B cell (primary cell): ENCODE data around the gene WNT9B. TPM values are rescaled to one million over a fixed set of nuclear protein-coding genes. Genes with fewer than 3 reads are reported as not detected.

Experiments used
- ATAC-seq: fragments of 200-7000 bp; cut with Tn5 transposase; one replicate; pipeline ENCODE4 v1.10.0; 2021; ENCODE audit warnings: low read depth, mild to moderate bottlenecking, moderate number of reproducible peaks, moderate library complexity
- CTCF ChIA-PET: fragments of 350-600 bp; sonication (Branson Sonifier 250); formaldehyde crosslinking; loops from one replicate; lab custom pipeline; 2021; ENCODE audit warnings: antibody characterized with exemption, inconsistent platforms; lab: Charles Lee
- POLR2A ChIA-PET: fragments of 350-600 bp; sonication (Branson Sonifier 250); formaldehyde crosslinking; loops from one replicate; lab custom pipeline; 2021; ENCODE audit warnings: antibody characterized with exemption; lab: Charles Lee
- DNase-seq: peaks from one replicate; pipeline ENCODE4 v3.0.0; 2013
- H2AFZ ChIP-seq: 2 replicates; pipeline ENCODE4 v1.6.1; 2012; ENCODE audit warnings: mild to moderate bottlenecking, low read depth, low read length; ENCODE audit not compliant: insufficient read depth, poor library complexity, severe bottlenecking
- H3K27ac ChIP-seq, 2 donors: 1 replicate in 1 of 2; 2 replicates in 1 of 2; pipeline ENCODE4 v1.5.1; 2012 to 2013; ENCODE audit warnings: low read length in 2 of 2, mild to moderate bottlenecking in 2 of 2, moderate library complexity in 1 of 2
- H3K27me3 ChIP-seq, 4 experiments: fragments of 200-600 bp in 1 of 4; sonication (generic) in 1 of 4; replicated peaks in 1 of 4; 1 replicate in 2 of 4; 2 replicates in 2 of 4; pipeline versions ENCODE4 v1.6.1 to v1.7.0; 2013 to 2016; ENCODE audit warnings: low read length in 3 of 4, mild to moderate bottlenecking in 2 of 4, mixed read lengths in 1 of 4, moderate library complexity in 1 of 4; ENCODE audit not compliant: insufficient read depth in 4 of 4, control insufficient read depth in 3 of 4; ENCODE audit errors: control extremely low read depth in 1 of 4
- H3K36me3 ChIP-seq, 2 experiments: replicated peaks in 1 of 2; 1 replicate in 1 of 2; 2 replicates in 1 of 2; pipeline versions ENCODE4 v1.6.1 to v1.7.1; 2013; ENCODE audit warnings: low read length in 1 of 2; ENCODE audit not compliant: insufficient read depth in 2 of 2, control insufficient read depth in 1 of 2; ENCODE audit errors: control extremely low read depth in 1 of 2, extremely low read depth in 1 of 2
- H3K4me1 ChIP-seq, 2 donors: fragments of 200-600 bp in 1 of 2; sonication (generic) in 1 of 2; 1 replicate in 1 of 2; 2 replicates in 1 of 2; pipeline versions ENCODE4 v1.5.1 to v1.6.1; 2013 to 2017; ENCODE audit warnings: low read length in 2 of 2; ENCODE audit not compliant: control insufficient read depth in 2 of 2, insufficient read depth in 2 of 2
- H3K4me2 ChIP-seq: replicated peaks from 2 replicates; pipeline ENCODE3; 2012; ENCODE audit warnings: mild to moderate bottlenecking, low read depth, low read length; ENCODE audit not compliant: poor library complexity, severe bottlenecking
- H3K4me3 ChIP-seq, 5 experiments: fragments of 200-600 bp in 1 of 5; sonication (generic) in 1 of 5; 1 replicate in 3 of 5; 2 replicates in 2 of 5; pipeline versions ENCODE4 v1.5.1 to v1.7.0; 2011 to 2016; ENCODE audit warnings: low read length in 4 of 5, mild to moderate bottlenecking in 4 of 5, low read depth in 2 of 5, control low read depth in 1 of 5, moderate library complexity in 1 of 5; ENCODE audit not compliant: insufficient read depth in 1 of 5; ENCODE audit errors: control extremely low read depth in 1 of 5, extremely low read depth in 1 of 5
- H3K79me2 ChIP-seq: fragments of 200-600 bp; sonication (generic); one replicate; pipeline ENCODE4 v1.6.0; 2016; ENCODE audit warnings: low read length; ENCODE audit not compliant: control insufficient read depth, insufficient read depth
- H3K9ac ChIP-seq: fragments of 200-600 bp; sonication (generic); 2 replicates; pipeline ENCODE4 v1.6.1; 2017; ENCODE audit warnings: mild to moderate bottlenecking, low read length, moderate library complexity
- H3K9me3 ChIP-seq, 3 donors: one replicate each; pipeline versions ENCODE4 v1.6.1 to v1.7.1; 2013; ENCODE audit warnings: low read length in 2 of 3; ENCODE audit not compliant: control insufficient read depth in 2 of 3, insufficient read depth in 1 of 3; ENCODE audit errors: control extremely low read depth in 1 of 3
- H4K20me1 ChIP-seq: 2 replicates; pipeline ENCODE4 v1.6.0; 2012; ENCODE audit warnings: mild to moderate bottlenecking, low read length; ENCODE audit not compliant: insufficient read depth, control insufficient read depth, poor library complexity, severe bottlenecking
- H3K27ac Mint-ChIP-seq: one replicate; pipeline ENCODE4 v1.8.0; 2021; ENCODE audit warnings: mixed read lengths
- H3K27me3 Mint-ChIP-seq: one replicate; pipeline ENCODE4 v1.8.0; 2021; ENCODE audit warnings: mixed read lengths
- H3K4me1 Mint-ChIP-seq: one replicate; pipeline ENCODE4 v1.8.0; 2021; ENCODE audit warnings: mixed read lengths
- H3K4me3 Mint-ChIP-seq: one replicate; pipeline ENCODE4 v1.8.0; 2021; ENCODE audit warnings: mixed read lengths
- H3K9me3 Mint-ChIP-seq: one replicate; pipeline ENCODE4 v1.8.0; 2022; ENCODE audit warnings: mixed read lengths; ENCODE audit not compliant: insufficient read depth
- EZH2 ChIP-seq: IDR thresholded peaks from 2 replicates; pipeline ENCODE4 v1.6.1; 2012; ENCODE audit warnings: borderline replicate concordance, low read depth, mild to moderate bottlenecking, moderate library complexity, low read length; ENCODE audit not compliant: insufficient read depth, poor library complexity, severe bottlenecking
- WGBS: methylation state at CpG from one replicate; pipeline ENCODE4 v1.1.5; 2013; ENCODE audit warnings: missing lambda C conversion rate; ENCODE audit not compliant: insufficient coverage; 5-methylcytosine and 5-hydroxymethylcytosine counted together
- intact Hi-C: fragments of 100-400 bp; cut with micrococcal nuclease; formaldehyde crosslinking; loops from one replicate; pipeline ENCODE4 v1.10.0; 2022
- polyA minus RNA-seq: library from RNA; depleted of rRNA, polyadenylated mRNA; stranded (reverse); fragments of >200 nt; gene quantifications from 2 replicates; pipeline ENCODE4 v1.2.3, GENCODE V29; 2012
- polyA plus RNA-seq: library from polyadenylated mRNA; depleted of rRNA; stranded (reverse); fragments of >200 nt; gene quantifications from 2 replicates; pipeline ENCODE4 v1.2.3, GENCODE V29; 2012
- total RNA-seq, 2 donors: library from RNA; stranded (reverse); fragments of 120-200 nt in 1 of 2; gene quantifications; 1 replicate in 1 of 2; 2 replicates in 1 of 2; pipeline versions ENCODE4 v1.2.3 to v1.2.4, GENCODE V29; 2013 to 2022
- TF ChIP-seq, protein P1 (sequence below): fragments of 200-600 bp; IDR thresholded peaks from one replicate; pipeline ENCODE4 v1.8.0; 2022; ENCODE audit warnings: antibody characterized with exemption, mild to moderate bottlenecking

Gene WNT9B, protein sequence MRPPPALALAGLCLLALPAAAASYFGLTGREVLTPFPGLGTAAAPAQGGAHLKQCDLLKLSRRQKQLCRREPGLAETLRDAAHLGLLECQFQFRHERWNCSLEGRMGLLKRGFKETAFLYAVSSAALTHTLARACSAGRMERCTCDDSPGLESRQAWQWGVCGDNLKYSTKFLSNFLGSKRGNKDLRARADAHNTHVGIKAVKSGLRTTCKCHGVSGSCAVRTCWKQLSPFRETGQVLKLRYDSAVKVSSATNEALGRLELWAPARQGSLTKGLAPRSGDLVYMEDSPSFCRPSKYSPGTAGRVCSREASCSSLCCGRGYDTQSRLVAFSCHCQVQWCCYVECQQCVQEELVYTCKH
- not detected in 2 replicates for total RNA-seq
- not detected for total RNA-seq (2013)
- not detected in 2 replicates for polyA plus RNA-seq
- 0.21 TPM in 1 of 2 replicates, not detected in the other for polyA minus RNA-seq

DNA sequence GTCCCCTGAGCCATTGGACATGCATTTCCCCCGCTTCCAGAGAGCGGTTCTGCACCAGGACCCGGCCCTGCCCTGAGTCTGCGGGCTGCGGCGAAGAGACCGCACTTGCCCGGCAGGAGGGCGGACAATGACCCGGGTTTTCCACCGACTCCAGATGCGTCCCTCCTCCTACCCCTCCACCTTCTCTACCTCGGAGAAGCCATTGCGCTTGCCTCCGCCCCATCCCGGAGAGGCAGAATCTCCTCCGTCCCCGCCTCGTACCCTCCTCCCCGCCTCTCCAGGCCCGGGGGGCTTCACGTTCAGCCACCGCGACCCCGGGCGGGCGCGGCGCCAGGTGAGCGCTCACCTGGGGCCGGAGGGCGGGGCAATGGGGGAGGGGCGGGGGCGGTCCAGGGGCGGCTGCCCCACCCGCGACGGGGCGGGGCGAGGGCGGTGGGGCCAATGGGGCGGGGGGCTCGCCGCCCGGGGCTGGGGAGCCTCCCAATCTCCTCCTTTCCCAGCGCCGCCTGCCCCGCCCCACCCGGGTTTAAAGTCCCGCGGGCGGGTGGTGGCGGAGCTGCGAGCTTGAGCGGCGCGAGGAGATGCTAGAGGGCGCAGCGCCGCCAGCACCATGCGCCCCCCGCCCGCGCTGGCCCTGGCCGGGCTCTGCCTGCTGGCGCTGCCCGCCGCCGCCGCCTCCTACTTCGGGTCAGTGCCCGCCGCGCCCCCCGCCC is at the start of gene WNT9B:
TSS of gene WNT9B (plus strand) at position 555 of the 713 bp plus-strand sequence. CDS start at position 611, 56 bp downstream.
- ATAC-seq = no peak
- no peak within 1 kb of the TSS for H3K27ac Mint-ChIP-seq
- 3% methylated on average over 60 of the region's 75 CpGs for WGBS
- H3K79me2 ChIP-seq = no peaks in the 10 kb centered on the region
- CTCF ChIA-PET = no interaction called here
- TF ChIP-seq, protein P1, sequence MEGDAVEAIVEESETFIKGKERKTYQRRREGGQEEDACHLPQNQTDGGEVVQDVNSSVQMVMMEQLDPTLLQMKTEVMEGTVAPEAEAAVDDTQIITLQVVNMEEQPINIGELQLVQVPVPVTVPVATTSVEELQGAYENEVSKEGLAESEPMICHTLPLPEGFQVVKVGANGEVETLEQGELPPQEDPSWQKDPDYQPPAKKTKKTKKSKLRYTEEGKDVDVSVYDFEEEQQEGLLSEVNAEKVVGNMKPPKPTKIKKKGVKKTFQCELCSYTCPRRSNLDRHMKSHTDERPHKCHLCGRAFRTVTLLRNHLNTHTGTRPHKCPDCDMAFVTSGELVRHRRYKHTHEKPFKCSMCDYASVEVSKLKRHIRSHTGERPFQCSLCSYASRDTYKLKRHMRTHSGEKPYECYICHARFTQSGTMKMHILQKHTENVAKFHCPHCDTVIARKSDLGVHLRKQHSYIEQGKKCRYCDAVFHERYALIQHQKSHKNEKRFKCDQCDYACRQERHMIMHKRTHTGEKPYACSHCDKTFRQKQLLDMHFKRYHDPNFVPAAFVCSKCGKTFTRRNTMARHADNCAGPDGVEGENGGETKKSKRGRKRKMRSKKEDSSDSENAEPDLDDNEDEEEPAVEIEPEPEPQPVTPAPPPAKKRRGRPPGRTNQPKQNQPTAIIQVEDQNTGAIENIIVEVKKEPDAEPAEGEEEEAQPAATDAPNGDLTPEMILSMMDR = no peak
- no peak for TF ChIP-seq EZH2
- H3K4me3 ChIP-seq = peak within 1 kb of the TSS in 4 of 5 experiments; percentile 11 to 50 (median 32)
- DNase-seq = peak; percentile 25
- no peak within 1 kb of the TSS for H3K27ac ChIP-seq
- H3K36me3 ChIP-seq = no peaks in the 10 kb centered on the region
- peaks cover 0 to 2% (median 0%) of the 10 kb centered on the region in 3 donors for H3K9me3 ChIP-seq
- H3K9ac ChIP-seq = peak within 1 kb of the TSS; percentile 37
- peaks cover 66% of the 10 kb centered on the region for H3K27me3 Mint-ChIP-seq
- H3K9me3 Mint-ChIP-seq = no peaks in the 10 kb centered on the region
- peaks cover 2 to 64% (median 31%) of the 10 kb centered on the region in 4 experiments for H3K27me3 ChIP-seq
- H3K4me1 ChIP-seq = peaks cover 13 to 20% of the 10 kb centered on the region in 2 donors
- peak within 1 kb of the TSS; percentile 52 for H2AFZ ChIP-seq
- no peaks in the 10 kb centered on the region for H4K20me1 ChIP-seq
- H3K4me1 Mint-ChIP-seq = peaks cover 21% of the 10 kb centered on the region
- POLR2A ChIA-PET = no interaction called here
- H3K4me2 ChIP-seq = peak within 1 kb of the TSS; percentile 89
- H3K4me3 Mint-ChIP-seq = peak within 1 kb of the TSS; percentile 77
- intact Hi-C loops = no loop called here

DNA sequence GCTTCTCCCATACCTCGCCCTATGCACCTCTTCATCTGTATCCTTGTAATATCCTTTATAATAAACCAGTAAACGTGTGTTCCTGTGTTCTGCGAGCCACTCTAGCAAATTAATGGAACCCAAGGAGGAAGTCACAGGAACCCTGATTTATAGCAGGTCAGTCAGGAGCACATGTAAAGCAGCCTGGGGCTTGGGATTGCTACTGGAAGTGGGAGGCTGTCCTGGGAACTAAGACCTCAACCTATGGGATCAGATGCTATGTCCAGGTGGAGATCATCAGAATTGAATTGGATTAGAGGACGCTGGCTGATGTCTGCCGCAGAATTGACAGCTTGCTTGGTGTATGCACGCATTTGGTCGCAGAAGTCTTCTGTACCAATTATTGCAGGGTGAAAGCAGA is 48.6 kb upstream of the WNT9B start:
- peaks cover 0 to 5% (median 0%) of the 10 kb centered on the region in 3 donors for H3K9me3 ChIP-seq
- no peak for ATAC-seq
- DNase-seq = no peak
- no peaks in the 10 kb centered on the region for H3K36me3 ChIP-seq
- no peaks in the 10 kb centered on the region for H3K4me1 ChIP-seq
- WGBS = 79% methylated on average over 5 of the region's 7 CpGs
- H2AFZ ChIP-seq = no peak overlapping the region
- ChIA-PET CTCF (no interaction called here), POLR2A (no interaction called here)
- Mint-ChIP-seq H3K27me3 (peaks cover 16% of the 10 kb centered on the region), H3K4me1 (no peaks in the 10 kb centered on the region), H3K4me3 (no peak overlapping the region), H3K9me3 (no peaks in the 10 kb centered on the region), H3K27ac (no peak overlapping the region)
- H4K20me1 ChIP-seq = no peaks in the 10 kb centered on the region
- TF ChIP-seq EZH2 = no peak
- TF ChIP-seq, protein P1 = no peak
- no peak overlapping the region for H3K27ac ChIP-seq
- H3K27me3 ChIP-seq = peaks cover 0 to 5% (median 0%) of the 10 kb centered on the region in 4 experiments
- no peak overlapping the region for H3K9ac ChIP-seq
- no peak overlapping the region for H3K4me3 ChIP-seq
- intact Hi-C loops = no loop called here
- no peaks in the 10 kb centered on the region for H3K79me2 ChIP-seq
- H3K4me2 ChIP-seq = no peak overlapping the region
